Inflammatory macrophage treated with lipopolysaccharide for 4 hours (primary cell): ENCODE results near the gene MAP2K5.
A peak's percentile ranks its signal among the peaks of the same experiment; 100 is the strongest.

Experiments
- DNase-seq: peaks from one replicate; pipeline ENCODE4 v3.0.0-alpha.2; 2020

The MAP2K5 gene

DNA sequence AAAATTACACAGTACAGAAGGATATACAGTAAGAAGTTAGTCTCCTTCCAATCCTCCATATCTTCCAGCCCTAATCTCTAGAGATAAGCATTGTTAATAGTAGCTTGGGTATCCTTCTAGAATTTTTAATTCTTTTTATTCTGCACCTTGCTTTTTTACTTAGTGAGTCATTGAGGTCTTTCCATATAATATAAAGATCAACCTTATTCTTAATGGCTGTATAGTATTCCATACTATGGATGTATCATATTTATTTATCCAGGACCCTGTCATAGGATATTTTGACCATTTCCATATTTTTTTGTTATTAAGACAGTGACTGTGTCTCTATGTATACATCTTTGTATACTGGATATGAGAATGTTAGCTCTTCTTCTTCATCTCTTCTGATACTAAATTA lies 246.5 kb downstream of the MAP2K5 start:
- no peak for DNase-seq

GRCh38 chr15:67790610-67791319 lies 248.3 kb downstream of the MAP2K5 start:
- DNase-seq = no peak

GRCh38 chr15:67792250-67792942 lies 249.9 kb downstream of the MAP2K5 start:
- DNase-seq = no peak

DNA sequence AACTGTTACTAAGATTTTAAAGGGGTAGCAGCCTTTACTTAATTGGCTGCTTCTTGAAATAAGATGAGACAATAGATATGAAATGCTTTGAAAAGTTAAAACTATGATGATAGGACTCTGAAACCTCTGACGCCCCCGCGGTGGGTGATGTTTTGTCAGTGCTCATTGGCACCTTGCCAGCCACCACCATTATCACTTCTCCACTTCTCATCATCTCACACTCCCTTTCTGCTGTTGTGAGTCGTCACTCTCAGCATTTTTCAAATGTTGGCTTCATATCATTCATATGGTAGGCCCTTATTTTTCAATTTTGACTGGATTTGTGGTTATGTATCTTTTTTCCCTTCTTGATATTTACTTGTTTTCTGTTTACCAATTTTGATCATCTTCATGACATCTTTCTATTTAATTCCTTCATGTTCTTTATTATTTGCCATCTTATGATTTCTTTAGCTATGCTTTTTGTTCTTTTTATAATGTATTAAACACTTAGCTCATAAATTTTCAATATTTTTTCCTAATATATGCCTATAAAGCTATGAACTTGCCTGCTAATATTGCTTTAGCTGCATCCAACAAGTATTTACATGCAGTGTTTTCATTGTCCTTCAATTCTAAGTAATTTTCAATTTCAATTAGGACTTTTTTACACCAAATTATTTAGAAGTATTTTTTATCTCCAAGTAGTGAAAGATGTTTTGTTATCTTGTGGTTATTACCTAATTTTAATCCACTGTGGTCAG lies 252.5 kb downstream of the MAP2K5 start:
- no peak for DNase-seq

DNA sequence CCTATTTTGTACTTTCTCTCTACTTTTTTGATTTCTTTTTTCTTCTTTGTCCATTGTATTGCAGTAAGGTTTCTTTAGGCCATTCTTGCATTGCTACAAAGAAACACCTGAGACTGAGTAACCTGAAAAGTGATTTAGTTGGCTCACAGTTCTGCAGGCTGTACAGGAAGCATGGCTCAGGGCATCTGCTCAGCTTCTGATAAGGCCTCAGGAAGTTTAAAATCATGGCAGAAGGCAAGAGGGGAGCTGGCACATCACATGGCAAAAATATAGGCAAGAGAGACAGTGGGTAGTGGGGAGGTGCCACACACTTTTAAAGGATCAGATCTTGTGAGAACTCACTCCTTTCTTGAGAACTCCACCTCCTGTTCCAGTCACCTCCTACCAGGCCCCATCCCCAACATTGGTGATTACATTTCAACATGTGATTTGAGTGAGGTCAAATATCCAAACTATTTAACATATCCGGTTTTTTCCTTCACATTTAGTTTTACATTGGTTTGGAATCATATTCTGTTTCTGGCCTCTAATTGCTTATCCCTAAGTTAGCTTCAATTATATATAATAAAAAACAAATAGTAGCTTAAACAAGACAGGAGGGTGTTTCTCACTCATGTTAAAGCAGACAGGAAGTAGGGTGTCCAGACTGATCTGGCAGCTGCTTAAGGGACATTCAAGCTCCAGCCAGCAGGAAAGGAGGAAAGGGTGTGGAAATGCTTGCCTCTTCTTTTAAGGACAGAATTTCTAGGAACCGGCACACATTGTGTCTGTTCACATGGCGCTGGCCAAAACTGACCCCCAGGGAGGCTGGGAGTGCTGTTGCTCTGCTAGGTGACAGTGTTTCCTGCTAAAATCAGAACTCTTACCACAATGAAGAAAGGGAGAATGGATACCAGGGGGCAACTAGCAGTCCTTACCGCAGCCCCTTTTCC lies 254.0 kb downstream of the MAP2K5 start:
- DNase-seq = no peak

- no peak for DNase-seq
Measured at GRCh38 chr15:67799801-67800205, 257.3 kb downstream of the MAP2K5 start.

DNA sequence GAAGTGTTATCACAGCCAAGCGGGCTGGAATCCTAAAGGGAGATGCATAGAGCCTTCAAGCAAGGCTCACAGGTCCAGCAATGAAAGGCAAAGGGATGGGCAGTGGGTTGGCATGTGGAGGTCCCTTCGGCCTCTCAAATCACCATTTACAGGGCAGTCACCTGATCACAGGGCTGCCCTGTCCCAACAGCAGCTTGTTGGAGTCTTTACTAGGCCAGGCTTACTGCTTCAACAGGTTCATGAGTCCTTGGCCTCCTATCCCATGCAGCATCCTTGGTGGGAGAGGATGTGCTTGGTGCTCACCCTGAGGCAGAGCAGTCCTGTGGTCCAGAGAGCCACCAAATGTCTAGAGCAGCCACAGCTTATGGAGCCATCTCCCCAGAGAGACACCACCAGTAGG lies 258.6 kb downstream of the MAP2K5 start:
- DNase-seq = no peak

- no peak for DNase-seq
Measured at GRCh38 chr15:67801926-67802914, 259.7 kb downstream of the MAP2K5 start.

DNA sequence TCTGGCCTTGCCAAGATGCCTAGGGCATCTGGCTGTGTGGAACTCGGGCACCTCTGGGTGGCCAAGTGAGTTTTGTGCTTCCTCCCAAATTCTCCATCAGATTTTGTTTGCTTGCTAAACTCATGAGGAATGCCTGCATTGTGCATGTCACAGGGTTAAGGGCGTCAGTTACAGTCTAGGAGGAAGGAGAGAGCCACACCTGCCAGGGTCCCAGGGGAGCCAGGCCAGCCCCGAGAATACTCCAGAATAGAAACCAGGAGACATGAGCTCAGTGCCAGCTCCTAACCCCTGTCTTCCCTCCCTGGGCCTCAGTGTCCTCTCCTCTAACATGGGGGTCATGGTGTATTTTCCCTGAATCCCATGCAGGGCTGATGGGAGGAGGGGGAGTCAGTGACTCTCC lies 260.8 kb downstream of the MAP2K5 start:
- DNase-seq = no peak

- no peak for DNase-seq
Measured at GRCh38 chr15:67803996-67804843, 261.7 kb downstream of the MAP2K5 start.

- no peak for DNase-seq
Measured at GRCh38 chr15:67805008-67805665, 262.6 kb downstream of the MAP2K5 start.

GRCh38 chr15:67805666-67806516 lies 263.4 kb downstream of the MAP2K5 start:
- DNase-seq = peak; percentile 59

GRCh38 chr15:67806536-67806935 lies 264.0 kb downstream of the MAP2K5 start:
- DNase-seq = no peak

- no peak for DNase-seq
Measured at GRCh38 chr15:67807141-67807540, 264.6 kb downstream of the MAP2K5 start.

DNA sequence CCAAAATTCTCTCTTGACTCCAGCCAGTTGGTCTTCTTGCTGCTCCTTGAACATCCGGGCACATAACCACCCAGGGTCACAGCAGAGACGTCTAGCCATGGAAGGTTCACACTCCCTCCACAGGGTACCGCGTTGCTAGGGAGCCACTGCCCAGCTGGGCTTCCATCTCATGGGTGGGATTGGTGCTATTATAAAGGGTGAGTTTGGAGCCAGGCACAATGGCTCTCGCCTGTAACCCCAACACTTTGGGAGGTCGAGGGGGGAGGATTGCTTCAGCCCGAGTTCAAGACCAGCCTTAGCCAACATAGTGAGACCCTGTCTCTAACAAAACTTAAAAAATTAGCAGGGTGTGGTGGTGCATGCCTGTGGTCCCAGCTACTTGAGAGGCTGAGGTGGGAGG lies 265.3 kb downstream of the MAP2K5 start:
- DNase-seq = no peak

DNA sequence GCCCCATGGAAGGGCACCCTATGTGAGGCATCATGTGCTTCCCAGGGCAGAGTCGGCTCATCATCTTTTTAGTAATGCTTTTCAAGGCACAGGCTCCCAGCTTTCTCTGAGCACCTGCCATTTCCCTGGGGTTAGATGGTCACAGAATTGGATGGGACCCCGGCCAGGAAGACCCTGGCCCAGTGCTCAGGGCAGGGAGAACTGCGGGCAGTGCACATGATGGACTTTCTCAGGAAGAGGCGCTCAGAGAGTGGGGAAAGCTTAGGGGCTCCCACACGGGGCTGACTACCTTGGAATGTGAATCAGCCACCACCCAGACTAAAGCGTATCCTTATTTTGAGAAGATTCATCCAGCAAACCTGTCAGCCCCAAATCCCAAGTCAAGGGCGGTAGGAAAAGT lies 266.3 kb downstream of the MAP2K5 start:
- DNase-seq = no peak

DNA sequence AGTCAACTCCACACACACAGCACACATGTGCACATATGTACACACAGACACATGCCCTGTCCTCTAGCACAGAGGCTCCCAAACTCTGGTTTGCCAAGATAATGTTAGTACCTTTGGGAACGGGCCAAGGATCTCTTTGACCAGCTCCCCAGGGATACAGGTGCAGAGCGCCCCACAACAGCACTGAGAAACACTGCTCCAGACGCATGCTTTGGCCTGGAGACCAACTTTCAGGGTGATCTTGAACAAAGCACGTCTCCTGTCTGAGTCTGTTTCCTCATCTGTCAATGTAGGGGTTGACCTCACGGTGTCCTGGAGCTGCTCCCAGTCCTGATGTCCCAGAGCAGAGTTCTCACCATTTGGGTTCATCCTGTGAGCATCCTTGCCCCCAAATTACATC lies 266.9 kb downstream of the MAP2K5 start:
- no peak for DNase-seq

GRCh38 chr15:67809866-67810265 lies 267.4 kb downstream of the MAP2K5 start:
- DNase-seq = no peak

- no peak for DNase-seq
Measured at GRCh38 chr15:67812241-67812644, 269.7 kb downstream of the MAP2K5 start.
